ENCODE data around the gene SPTA1.

SPTA1 gene

DNA sequence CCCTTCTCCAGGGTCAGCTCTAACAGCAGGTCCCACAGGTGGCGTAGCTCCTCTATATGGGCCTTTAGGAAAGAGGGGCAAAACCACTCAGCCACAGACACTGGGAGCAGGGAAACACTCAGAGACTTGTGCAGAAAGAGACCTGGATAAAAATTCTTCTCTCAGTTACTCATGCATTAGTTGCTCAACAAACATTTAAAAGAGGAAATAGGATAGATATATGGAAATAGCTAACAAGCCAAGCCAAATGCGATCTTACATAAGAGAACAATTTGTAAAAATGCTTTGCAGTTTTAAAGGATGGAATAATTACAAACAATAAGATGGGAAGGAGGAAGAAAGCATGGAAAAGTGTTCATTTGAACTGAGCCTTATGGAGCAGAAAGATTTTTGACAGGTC lies 4.9 kb downstream of the SPTA1 start:
- DNase-seq: no peak

DNA sequence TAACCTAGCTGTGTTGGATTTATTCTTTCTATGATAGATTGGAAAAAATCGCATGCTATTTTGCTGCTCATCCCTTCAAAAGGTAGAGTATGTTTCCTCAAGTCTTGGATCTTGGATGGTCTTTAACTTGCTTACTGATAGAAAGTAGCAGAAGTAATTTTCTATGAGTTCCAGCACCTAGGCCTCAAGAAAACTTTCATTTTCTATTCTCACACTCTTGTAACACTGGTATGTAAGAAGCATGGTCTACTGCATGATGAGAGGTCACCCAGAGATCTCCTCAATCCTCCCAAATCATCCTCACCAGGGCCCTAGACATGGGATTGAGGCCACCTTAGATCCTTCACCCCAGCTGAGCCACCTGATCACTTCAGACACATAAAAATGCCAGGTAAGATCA lies 7.2 kb downstream of the SPTA1 start:
- no peak for DNase-seq

DNA sequence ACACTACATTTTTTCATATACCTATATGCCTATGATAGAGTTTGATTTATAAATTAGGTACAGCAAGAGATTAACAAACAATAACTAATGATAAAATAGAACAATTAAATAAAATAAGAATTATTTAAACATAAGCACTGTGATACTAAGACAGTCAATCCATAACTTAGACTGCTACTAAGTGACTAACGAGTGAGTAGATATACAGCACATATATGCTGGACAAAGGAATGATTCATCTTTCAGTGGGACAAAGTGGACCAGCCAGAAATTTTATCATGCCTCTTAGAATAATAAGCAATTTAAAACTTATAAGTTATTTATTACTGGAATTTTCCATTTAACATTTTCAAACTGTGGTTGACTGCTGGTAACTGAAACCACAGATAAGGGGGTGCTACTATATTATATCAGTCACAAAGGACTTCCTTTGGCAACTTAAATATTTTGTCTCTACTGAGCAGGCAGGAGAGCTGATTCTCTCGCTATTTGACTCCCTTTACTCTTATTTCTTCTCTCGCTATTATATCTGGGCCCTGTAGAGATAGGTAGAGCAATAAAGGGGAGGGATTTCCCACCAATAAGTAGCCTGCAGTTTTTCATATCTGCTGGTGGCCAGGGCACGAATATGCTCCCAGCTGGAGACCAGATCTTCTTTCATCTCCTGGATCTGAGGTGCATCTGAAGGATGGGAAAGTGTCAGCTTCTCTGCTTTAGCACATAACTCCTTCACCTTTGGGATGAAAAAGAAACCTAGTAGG lies 10.8 kb downstream of the SPTA1 start:
- no peak for DNase-seq

DNA sequence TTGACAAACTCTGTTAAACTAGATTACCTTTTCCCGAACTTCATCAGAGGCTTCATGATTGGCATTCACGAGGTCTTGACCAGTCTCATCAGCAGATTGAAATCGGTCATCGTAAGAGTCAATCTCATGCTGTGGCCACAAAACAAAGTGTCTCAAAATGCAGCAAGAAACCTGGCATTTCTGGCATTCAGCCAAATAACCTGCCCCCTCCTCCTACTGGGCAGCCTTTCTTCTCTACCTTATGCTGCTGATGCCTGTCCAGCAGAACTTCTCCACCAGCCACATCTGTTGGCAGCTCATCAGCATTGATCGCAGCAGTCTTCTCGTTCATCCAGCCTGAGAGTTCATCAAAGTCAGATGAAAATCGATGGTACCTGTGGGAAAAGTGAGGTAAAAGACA lies 12.2 kb downstream of the SPTA1 start:
- DNase-seq: no peak

DNA sequence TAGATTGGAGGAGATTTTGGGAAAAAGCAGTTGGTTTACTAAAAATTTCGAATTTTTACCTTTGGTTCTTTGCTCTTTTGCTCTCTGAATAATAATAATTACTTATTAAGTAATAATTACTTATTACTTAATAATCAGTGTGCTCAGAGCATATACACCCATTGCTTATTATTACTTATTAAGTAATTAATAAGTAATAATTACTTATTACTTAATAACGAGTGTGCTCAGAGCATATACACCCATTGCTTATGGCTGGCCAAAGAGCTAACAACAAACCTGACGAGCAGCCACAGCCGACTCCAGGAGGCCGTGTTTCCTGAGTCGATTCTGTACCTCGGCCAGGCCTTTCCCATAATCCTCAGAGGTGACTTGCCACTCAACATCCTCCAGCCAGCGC lies 20.5 kb downstream of the SPTA1 start:
- no peak for DNase-seq

DNA sequence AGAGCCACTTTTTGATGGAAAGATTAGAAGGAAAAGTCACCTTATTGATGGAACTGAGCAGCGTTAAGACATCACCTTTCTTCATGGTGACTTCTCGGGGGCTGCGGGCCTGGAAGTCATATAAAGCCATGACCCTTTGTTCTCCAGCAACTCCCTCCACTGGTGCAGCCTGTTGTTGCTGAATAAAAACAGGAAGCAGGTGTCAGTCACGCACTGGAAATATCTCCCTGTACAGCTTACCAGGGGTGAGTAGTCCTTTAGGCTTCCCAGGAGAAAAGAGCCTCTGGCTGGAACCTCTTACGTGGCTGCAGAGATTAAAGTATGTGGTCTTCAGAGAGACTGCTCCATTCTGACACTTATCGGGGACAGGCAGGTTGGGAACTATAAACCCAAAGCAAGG lies 31.9 kb downstream of the SPTA1 start:
- peak in 1 of 2 donors; percentile 12 for DNase-seq

DNA sequence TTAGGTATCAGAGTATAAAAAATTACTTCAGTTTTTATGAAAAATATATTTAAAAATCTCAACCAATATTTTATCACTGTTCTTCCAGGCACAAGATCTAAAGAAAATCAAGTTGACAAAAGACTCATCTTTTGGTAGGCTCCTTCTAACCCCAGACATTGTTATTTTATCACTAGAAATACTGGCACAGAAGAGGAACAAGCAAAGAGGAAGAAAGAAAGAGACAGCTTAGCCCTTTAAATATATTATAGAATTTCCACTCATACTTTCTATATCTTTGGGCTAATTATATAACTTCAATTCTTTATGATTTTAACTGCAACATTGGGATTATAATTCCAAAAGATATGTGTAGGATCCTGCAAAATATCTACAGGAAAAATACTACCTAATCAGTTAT lies 32.4 kb downstream of the SPTA1 start:
- no peak for DNase-seq

DNA sequence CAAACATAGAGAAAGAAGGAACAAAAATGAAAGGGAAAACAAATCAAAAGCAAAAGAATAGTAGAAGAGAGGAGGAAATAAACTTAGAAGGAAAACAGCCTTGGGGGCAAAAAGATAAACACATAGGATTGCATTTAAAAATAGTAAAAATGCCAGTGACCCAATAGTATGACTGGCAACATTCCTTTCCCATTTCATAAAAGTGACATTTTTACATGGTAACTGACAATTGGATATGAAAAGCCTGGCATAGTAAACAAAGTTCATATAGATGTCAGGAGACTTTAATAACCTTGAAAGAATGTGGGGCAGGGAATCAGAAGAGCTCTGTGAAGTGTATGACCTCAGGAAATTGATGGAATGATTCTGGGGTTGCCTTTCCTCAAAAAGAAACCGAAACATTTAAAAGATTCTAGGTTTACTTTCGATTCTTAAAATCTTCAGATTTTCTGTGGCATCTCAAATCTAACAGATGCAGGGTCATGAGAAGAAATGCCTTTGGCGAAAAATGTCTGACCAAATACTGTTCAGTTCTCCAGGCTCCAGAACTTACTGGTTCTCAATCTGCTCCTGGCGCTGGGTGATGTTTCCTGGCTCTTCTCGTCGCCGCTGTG lies 33.7 kb downstream of the SPTA1 start:
- no peak for DNase-seq

DNA sequence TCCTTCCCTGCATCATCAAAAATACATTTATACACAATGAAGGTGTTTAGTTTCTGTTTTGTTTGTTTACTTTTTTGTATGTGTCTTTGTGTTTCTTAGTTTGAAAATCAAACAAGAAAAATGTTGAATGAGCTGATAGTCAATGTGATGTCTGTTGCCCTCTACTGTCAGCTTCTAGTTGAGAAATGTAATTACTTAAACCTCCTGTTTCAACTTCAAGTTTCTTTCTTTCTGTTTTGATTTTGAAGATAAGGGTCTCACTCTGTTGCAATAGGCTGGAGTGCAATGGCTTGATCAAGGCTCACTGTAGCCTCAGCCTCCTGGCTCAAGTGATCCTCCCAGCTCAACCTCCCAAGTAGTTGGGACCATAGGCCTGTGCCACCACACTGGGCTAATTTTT lies 37.5 kb downstream of the SPTA1 start:
- no peak for DNase-seq

DNA sequence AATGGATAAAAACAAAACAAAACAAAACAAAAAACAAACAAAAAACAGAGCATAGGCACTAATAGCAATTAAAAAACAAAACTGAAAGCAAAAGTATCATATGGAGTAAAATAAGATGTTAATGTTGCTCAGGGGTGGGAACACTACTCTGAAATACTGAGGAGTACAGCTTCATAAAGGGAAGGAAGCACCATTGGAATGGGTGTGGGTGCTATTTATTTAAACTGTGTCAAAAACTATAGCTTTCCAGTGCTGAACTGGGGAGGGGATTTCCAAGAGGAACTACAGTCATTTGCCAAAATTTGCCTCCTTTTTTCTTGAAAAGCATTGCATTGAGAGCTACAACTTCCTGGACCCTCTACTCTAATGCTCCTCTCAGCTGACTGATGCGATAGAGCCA lies 40.0 kb downstream of the SPTA1 start:
- peak in 1 of 2 donors; percentile 6 for DNase-seq

DNA sequence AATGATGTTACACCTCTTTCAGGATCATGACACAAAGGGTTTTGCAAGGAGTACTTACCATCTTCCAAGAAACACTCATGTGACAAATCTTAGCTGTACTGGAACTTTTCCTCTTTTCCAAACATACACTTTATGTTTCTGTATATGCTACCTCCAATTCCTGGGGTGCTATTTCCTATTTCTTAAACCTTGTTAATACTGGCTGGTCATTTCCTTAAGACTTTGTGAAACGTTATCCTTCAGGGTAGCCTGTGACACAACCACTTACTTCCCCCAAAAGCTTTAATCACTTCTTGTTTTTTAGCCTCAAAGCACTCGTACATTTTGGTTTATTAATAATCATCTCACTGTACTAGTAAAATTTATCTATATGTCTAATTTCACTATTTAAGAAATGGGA lies 42.1 kb downstream of the SPTA1 start:
- DNase-seq: no peak

DNA sequence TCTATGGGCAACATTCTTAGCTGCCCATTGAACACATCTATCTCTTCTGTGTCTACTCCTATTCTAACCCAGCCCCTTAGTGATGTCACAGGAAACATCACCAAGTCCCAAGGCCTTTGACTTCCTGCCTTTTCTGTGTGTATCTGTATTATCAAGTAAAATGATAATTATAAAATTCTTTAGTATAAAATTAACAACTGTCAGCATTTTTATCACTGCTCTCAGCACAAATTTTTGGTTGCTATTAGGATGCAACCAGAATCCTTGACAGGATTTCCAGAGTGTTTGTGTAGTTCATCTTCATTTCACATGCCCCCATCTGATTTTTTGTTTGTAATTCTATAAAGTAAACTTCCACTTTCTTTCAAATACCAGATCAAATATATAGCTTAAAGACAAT lies 47.6 kb downstream of the SPTA1 start:
- DNase-seq: no peak

DNA sequence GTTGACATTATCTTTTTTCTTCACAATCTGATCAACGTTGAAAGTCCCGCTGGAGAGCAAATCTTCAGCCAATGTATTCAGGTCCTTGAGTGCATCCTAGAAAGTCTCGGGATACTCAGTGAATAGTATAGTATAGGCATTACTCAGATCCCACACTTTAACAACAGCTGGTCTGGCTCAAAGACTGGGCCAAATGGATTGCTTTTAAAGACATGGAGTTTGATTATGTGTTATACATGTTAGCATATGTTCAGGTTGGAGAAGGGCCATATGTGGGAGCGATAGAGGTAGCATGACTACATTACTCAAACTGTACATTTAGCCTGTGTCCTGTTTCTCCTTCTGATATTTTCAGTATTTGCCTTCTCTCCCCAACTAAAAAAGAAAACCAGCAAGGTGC lies 48.4 kb downstream of the SPTA1 start:
- no peak for DNase-seq

DNA sequence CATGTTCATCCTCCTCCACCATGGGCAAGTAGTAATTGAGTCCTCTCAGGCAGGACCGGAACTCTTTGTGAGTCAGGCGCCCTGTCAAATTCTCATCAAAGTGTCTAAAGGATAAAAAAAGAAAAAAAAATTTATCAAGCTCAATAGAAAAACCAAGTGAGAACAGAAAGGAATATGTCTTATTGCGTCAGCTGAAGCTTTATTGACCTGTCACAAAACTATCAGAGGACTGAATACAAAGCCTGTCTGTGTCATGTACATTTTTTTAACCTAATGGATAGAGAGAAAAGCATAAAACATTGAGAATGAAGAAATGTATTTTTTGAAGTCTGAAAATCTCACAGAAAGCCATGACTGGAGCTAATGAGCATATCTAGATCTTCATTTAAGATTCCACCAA lies 72.8 kb downstream of the SPTA1 start:
- DNase-seq: no peak

DNA sequence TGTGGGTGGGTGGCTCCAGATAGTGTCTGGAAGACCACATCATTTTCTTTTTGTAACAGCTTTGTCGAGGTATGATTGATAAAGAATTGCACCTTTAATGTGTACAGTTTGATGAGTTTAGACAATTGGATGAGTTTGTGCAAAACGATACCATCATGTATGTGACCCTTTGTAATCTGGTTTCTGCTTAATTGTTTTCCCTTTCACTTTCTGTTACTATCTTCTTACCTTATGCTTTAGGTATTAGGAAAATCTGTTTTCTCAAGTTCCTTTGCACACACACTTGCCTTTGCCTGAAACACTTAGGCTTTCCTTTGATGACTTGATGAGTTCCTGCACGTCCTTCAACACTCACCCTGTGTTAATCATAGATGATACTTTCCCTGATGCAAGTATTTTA lies 74.6 kb downstream of the SPTA1 start:
- DNase-seq: no peak

DNA sequence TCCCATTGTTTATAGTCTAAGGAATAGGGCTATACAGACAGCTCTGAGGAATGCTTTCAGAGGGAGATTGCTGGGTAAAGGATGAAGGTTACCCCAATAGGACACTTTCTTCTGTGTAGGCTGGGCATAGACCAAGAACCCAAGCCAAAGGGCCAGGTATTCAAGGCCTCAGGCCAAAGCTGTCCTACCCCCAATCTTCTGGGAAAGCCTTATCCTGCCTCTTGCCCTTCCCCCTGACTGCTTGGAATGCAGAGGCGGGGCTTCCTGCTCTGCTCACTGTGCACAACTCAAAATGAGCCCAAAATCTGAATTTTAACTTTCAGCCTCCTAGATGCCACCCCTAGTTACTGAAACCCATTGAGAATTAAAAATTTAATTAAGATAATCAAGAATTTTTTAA lies 79.2 kb downstream of the SPTA1 start:
- DNase-seq: no peak

DNA sequence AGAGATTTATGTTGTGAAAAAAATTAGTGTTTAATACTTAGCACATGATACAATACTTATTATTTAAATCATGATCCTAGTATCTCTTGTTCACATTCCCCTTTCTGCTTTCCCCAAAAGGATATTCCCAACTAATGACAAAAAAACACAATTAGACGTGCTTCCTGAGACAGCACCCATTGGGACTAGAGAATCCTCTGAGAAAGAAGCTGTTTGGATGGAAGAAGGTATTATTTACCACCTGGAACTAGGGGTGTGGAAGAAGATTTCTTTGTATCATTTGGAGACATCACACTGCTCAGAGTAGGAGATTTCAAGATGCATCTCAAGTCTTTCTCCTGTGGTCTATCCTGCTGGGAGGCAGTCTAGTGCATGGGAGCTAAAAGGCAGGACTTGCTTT lies 81.5 kb downstream of the SPTA1 start, which contains the start of gene OR10Z1:
TSS of gene OR10Z1 (plus strand) at position 301 of the 400 bp plus-strand sequence. CDS start 1,171 bp downstream, outside the sequence.
- DNase-seq: no peak

DNA sequence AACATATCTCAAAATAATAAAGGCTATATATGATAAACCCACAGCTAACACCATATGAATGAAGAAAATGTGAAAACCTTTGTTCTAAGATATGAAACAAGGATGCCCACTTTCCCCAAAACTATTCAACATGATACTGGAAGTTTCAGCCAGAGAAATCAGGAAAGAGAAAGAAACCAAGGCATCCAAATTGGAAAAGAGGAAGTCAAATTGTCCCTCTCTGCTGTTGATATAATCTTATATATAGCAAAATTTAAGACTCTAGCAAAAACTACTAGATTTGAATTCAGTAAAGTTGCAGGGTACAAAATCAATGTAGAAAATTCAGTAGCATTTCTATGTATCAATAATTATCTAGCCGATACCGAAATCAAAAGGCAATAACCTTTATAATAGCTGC lies 85.8 kb downstream of the SPTA1 start:
- no peak for DNase-seq

DNA sequence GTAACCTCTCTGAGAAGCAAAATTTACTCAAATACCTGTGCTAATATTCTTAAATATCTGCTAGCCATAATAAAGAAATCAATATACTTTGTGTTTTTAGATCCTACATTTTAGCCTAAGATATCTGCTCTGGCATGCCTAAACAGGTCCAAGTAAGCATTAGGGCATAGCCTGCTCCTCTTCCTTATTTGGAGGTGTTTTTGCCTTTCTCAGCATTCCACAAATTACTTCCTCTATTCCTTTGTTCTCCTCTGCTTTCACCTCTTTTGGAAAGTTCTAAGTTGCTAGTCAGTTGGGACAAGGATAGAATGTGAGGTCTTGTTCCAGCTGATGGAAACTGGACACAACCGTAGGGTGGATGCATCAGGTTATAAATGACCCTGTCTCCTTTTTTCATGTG lies 99.6 kb downstream of the SPTA1 start:
- DNase-seq: no peak

DNA sequence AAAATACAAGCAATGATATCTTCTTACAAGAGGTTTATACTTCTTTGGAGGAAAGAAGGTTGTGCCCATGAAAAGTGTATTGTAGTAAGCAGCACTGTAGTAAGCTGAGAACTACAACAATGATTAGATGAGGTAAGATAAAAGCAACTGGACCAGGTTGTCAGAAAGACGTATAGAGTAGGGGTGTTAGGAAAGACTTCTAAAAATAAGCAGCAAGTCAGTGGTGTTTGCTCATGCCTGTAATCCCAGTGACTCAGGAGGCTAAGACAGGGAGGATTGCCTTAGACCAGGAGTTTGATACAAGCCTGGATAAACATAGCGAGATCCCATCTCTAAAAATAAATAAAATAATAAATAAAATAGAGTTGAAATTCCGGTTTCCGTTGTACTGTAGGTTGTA lies 102.6 kb downstream of the SPTA1 start:
- no peak for DNase-seq

DNA sequence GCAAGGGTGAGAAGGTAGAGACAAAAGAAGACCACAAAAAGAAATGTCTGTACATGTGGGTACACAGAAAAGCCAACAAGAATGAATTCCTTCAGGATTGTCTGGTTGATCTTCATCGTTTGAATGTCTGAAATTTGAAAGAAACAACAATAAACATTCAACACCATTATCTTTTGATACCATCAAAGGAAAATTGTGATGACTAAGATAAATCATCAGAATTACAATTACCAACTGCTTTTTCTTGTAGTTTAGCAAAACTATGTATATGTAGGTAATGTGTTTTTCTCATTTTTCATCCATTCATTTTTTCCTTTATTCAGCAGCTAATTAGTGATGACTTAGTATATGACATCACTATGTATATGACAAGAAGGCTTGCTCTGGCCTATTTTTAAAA lies 106.8 kb downstream of the SPTA1 start, which contains the start of gene OR10X1:
TSS of gene OR10X1 (minus strand) at position 167 of the 400 bp plus-strand sequence. CDS start at position 167, 0 bp downstream.
- no peak for DNase-seq

DNA sequence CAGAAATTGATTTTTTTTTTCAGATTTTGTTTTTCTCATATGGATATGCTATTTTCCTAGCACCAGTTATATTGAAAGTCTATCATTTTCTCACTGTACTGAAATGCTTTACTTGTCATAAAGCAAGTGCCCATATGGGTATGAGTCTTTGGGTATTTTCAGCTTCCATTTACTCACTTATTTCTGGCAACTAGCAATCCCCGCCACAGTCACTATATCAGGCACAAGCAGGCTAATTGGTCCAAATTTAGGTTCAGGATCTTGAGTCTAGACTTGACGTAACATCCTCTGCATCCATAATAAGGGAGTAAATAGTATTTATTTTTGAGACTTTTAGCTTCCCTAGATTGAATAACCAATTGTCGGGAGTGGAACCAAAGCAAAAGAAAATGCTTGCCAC lies 109.0 kb downstream of the SPTA1 start:
- no peak for DNase-seq

DNA sequence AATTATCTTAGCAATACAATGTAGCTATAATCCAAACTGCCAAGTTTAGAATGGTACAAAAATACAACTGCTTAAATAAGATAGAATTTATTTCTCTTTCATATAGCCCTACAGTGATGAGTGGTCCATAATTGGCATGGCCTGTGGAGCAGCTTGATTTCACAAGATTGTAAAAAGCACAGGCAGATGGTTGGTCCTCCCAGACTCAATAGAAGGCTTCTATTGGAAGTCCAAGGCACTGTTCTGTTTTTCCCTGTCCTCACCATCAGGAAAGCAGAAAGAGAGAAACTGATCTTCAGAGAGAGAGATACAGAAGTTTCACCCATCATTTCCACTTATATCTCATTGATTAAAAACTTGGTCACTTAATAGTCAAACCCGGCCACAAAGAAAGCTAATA lies 114.3 kb downstream of the SPTA1 start:
- no peak for DNase-seq

DNA sequence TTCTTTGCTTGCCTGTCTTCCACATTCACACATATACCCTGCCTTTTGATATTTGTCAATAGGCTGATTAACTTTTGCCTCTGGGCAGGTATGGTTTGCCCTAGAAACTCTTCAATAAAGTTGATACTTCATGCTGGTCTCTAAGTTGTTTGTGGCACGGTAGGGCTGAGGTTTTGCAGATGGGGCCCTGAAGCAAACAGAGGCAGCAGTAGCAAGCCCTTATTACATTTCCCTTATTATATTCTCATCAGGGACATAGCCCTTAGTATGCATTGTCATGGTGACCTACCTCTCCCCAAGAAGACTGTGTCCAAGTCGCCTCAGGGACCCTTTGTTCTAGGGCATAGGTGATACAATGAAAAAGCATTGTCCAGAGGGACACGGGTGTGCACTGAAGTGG lies 116.0 kb downstream of the SPTA1 start, which contains the start of gene OR6P1:
TSS of gene OR6P1 (minus strand) at position 101 of the 400 bp plus-strand sequence. CDS start 6,976 bp downstream, outside the sequence.
- no peak for DNase-seq

DNA sequence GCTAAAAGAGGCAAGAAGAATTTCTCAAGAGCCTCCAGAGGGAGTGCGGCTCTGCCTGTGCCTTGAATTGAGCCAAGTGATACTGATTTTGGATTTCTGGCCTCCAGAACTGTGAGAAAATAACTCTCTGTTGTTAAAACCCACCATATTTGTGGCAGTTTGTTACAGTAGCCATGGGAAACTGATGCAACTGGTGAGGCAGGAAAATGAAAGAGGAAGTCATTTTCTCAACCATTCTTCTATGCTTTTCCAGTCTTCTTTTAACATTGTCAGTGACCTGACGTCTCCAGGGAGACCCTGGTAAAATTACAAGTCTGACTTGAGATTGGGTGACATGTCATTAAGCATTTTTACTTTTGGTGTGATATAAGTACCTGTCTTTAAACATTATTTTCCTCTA lies 121.9 kb downstream of the SPTA1 start:
- no peak for DNase-seq
